Activated naive CD8-positive, alpha-beta T cell treated with anti-CD3 and anti-CD28 coated beads, Interleukin-2, amount 50 U/mL, for 24 hours (primary cell): ENCODE data around the gene FAM3A.
"Not testable (repeated sequence)": the region's sequence is repeated elsewhere in the genome, so short reads cannot be mapped to it uniquely, and the experiment has no call there.

ENCODE experiments used
- ATAC-seq: fragments of 150-1000 bp; cut with Tn5 transposase; one replicate; pipeline ENCODE4 v1.10.0; 2021
- DNase-seq: peaks from one replicate; pipeline ENCODE4 v3.0.0; 2021
- H3K27ac Mint-ChIP-seq: one replicate; pipeline ENCODE4 v1.8.0; 2021; ENCODE audit warnings: mild to moderate bottlenecking, mixed read lengths
- H3K27me3 Mint-ChIP-seq: one replicate; pipeline ENCODE4 v1.8.0; 2021; ENCODE audit warnings: mixed read lengths
- H3K36me3 Mint-ChIP-seq: one replicate; pipeline ENCODE4 v1.8.0; 2021; ENCODE audit warnings: low read depth, mixed read lengths
- H3K4me1 Mint-ChIP-seq: one replicate; pipeline ENCODE4 v1.8.0; 2021; ENCODE audit warnings: mixed read lengths
- H3K4me3 Mint-ChIP-seq: one replicate; pipeline ENCODE4 v1.8.0; 2021; ENCODE audit warnings: mild to moderate bottlenecking, moderate library complexity, mixed read lengths
- H3K9me3 Mint-ChIP-seq: one replicate; pipeline ENCODE4 v1.8.0; 2021; ENCODE audit warnings: mixed read lengths

The FAM3A gene

GRCh38 chrX:154515966-154516655 is at the start of gene FAM3A:
Gene FAM3A (minus strand): TSS chrX:154516232. CDS start chrX:154515772, 460 bp downstream.
- Mint-ChIP-seq H3K9me3 (no peaks in the 10 kb centered on the region), H3K27ac (peak within 1 kb of the TSS; percentile 85), H3K36me3 (peaks cover 10% of the 10 kb centered on the region), H3K4me3 (peak within 1 kb of the TSS; percentile 86), H3K4me1 (peaks cover 25% of the 10 kb centered on the region), H3K27me3 (no peaks in the 10 kb centered on the region)
- peak; percentile 91 for ATAC-seq
- DNase-seq, result peak; percentile 93

DNA sequence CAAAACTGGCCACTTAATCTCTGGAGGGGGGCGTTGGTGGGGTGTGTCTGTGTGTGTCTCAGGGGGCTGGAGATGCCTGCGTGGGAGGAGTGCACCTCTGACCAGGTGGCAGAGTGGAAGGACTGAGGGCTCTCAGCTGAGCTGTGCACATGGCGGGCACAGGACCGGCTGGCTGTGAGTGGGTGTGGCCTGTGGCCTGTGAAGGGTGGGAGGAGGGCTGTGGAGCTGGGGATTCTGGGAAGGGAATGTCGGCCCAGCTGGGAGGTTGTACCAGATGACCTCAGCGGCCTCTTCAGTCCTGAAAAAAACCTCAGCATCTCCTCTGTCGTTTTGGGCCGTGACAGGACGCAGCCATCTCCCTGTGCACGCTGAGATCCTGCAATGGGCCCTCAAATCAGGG is 46.3 kb upstream of the FAM3A start:
- H3K9me3 Mint-ChIP-seq, H3K4me3 Mint-ChIP-seq, DNase-seq, H3K36me3 Mint-ChIP-seq, ATAC-seq, H3K27ac Mint-ChIP-seq, H3K4me1 Mint-ChIP-seq, H3K27me3 Mint-ChIP-seq: not testable (repeated sequence)

DNA sequence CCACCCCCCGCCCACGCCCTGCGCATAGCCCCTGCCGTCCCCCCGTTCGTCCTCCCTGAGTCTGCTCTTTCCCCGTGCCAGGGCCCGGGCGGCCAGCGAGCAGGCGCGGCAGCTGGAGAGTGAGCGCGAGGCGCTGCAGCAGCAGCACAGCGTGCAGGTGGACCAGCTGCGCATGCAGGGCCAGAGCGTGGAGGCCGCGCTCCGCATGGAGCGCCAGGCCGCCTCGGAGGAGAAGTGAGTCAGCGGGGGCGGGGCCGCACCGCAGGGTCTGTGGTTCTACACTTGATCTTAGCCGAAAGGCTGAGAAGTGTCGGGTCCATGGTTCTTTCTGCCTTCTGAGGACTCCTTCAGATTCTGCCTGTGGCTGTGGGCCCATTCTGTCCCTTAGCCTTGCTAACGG is 44.3 kb upstream of the FAM3A start:
- H3K4me1 Mint-ChIP-seq, H3K9me3 Mint-ChIP-seq: not testable (repeated sequence)

GRCh38 chrX:154558896-154559295 is 42.9 kb upstream of the FAM3A start:
- not testable (repeated sequence) for H3K4me1 Mint-ChIP-seq, H3K4me3 Mint-ChIP-seq, DNase-seq, H3K36me3 Mint-ChIP-seq, ATAC-seq, H3K9me3 Mint-ChIP-seq, H3K27me3 Mint-ChIP-seq, H3K27ac Mint-ChIP-seq

More for the DNA sequence above, 44.3 kb upstream of the FAM3A start:
- not testable (repeated sequence) for H3K36me3 Mint-ChIP-seq, H3K27me3 Mint-ChIP-seq, ATAC-seq, H3K4me3 Mint-ChIP-seq, H3K27ac Mint-ChIP-seq, DNase-seq

GRCh38 chrX:154558060-154558690 is 42.1 kb upstream of the FAM3A start:
- not testable (repeated sequence) for H3K4me3 Mint-ChIP-seq, DNase-seq, H3K27me3 Mint-ChIP-seq, H3K36me3 Mint-ChIP-seq, H3K27ac Mint-ChIP-seq, H3K9me3 Mint-ChIP-seq, H3K4me1 Mint-ChIP-seq
- ATAC-seq, result peak; percentile 77

DNA sequence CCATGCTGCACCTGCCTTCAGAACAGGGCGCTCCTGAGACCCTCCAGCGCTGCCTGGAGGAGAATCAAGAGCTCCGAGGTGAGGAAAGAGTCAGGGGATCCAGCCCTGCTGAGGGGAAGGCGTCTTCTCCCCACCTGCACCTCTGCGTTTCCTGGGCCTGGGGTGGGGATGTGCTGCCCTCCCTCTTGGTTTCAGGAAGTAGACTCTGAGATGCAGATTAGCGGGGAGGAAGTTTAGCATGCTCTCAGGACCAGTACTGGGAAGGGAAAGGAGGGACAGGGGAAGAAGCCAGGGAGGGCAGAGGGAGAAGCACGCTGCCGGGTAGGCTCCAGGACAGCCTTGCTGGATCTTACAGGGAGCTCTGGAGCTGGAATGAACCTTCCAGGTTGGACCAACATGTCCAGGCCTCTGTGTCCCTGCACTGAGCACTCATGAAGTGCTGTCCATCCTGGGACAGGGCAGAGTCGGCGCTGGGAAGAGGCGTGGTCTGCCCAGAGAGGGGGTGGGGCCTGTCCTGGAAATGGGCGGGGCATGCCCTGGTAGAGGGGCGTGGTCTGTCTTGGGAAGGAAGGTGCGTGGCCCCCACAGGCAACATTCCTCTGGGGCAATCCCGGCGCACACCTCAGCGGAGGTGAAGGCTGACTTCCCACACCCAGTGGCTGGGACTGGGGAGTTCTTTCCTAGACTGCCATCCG is 36.2 kb upstream of the FAM3A start:
- not testable (repeated sequence) for DNase-seq, ATAC-seq, H3K9me3 Mint-ChIP-seq, H3K4me3 Mint-ChIP-seq, H3K27me3 Mint-ChIP-seq, H3K27ac Mint-ChIP-seq
- Mint-ChIP-seq H3K36me3 (peaks cover 15% of the 10 kb centered on the region), H3K4me1 (peaks cover 36% of the 10 kb centered on the region)

GRCh38 chrX:154549766-154550165 is 33.7 kb upstream of the FAM3A start:
- peak overlapping the region; percentile 78 for H3K27ac Mint-ChIP-seq
- H3K9me3 Mint-ChIP-seq, result no peaks in the 10 kb centered on the region
- H3K36me3 Mint-ChIP-seq, result peaks cover 23% of the 10 kb centered on the region
- ATAC-seq (no peak), DNase-seq (no peak)
- H3K27me3 Mint-ChIP-seq, result no peaks in the 10 kb centered on the region
- peak overlapping the region; percentile 58 for H3K4me3 Mint-ChIP-seq
- H3K4me1 Mint-ChIP-seq, result peaks cover 50% of the 10 kb centered on the region

- peak overlapping the region; percentile 93 for H3K4me3 Mint-ChIP-seq
- ATAC-seq (no peak), DNase-seq (no peak)
- peak overlapping the region; percentile 93 for H3K27ac Mint-ChIP-seq
- H3K9me3 Mint-ChIP-seq, result no peaks in the 10 kb centered on the region
- peaks cover 60% of the 10 kb centered on the region for H3K4me1 Mint-ChIP-seq
- no peaks in the 10 kb centered on the region for H3K27me3 Mint-ChIP-seq
- H3K36me3 Mint-ChIP-seq, result peaks cover 21% of the 10 kb centered on the region
Observed at GRCh38 chrX:154548028-154548316, 31.9 kb upstream of the FAM3A start.

DNA sequence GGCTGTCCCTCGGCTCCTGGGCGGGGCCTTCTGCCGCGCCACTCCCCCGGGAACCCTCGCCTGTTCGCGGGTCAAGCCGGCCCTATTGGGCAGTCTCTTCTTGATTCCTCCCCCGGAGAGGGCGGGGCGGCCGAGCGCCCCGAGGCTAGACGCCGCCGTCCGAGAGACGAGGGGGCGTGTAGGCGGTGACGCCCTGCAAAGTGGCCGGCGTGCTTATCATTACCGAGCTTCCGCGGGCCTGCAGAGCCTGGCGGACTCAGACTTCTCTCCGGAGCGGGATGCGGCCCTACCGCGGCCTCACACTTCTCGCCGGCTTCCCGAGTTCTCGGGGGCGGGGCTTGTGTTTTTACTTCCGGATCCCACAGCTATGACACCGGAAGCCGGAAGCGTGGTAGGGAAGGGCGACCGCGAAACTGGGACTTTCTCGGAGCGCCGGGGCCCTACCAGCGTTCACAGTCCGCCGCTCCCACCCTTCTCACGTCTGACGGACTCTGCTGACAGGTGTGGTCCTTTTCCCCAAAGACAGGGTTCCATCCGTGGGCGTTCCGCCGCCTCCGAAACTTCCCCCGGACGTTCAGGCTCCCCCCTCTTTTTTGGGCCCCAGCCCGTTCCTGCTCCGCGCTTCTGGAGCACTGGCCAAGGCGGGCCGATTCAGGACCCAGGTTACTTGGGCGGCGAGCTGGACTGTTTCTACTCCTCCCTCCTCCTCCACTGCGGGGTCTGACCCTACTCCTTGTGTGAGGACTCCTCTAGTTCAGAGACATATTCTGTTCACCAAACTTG is 31.4 kb upstream of the FAM3A start, which contains the start of gene IKBKG:
Gene IKBKG (plus strand): TSS at position 376 of the 783 bp plus-strand sequence. CDS start 4,383 bp downstream, outside the sequence.
- DNase-seq (peak; percentile 87), ATAC-seq (peak; percentile 81)
- peak within 1 kb of the TSS; percentile 93 for H3K4me3 Mint-ChIP-seq
- H3K27ac Mint-ChIP-seq, result peak within 1 kb of the TSS; percentile 93
- H3K27me3 Mint-ChIP-seq, result no peaks in the 10 kb centered on the region
- peaks cover 20% of the 10 kb centered on the region for H3K36me3 Mint-ChIP-seq
- peaks cover 65% of the 10 kb centered on the region for H3K4me1 Mint-ChIP-seq
- H3K9me3 Mint-ChIP-seq, result no peaks in the 10 kb centered on the region

- ATAC-seq (peak; percentile 27), DNase-seq (peak; percentile 77)
- Mint-ChIP-seq H3K27me3 (no peaks in the 10 kb centered on the region), H3K36me3 (peaks cover 20% of the 10 kb centered on the region), H3K4me1 (peaks cover 68% of the 10 kb centered on the region), H3K9me3 (no peaks in the 10 kb centered on the region), H3K4me3 (peak within 1 kb of the TSS; percentile 93), H3K27ac (peak within 1 kb of the TSS; percentile 93)
Observed at GRCh38 chrX:154546354-154547244, 30.6 kb upstream of the FAM3A start, which contains the start of gene G6PD. Gene G6PD (minus strand): TSS chrX:154546846. CDS start chrX:154546155, 691 bp downstream.

DNA sequence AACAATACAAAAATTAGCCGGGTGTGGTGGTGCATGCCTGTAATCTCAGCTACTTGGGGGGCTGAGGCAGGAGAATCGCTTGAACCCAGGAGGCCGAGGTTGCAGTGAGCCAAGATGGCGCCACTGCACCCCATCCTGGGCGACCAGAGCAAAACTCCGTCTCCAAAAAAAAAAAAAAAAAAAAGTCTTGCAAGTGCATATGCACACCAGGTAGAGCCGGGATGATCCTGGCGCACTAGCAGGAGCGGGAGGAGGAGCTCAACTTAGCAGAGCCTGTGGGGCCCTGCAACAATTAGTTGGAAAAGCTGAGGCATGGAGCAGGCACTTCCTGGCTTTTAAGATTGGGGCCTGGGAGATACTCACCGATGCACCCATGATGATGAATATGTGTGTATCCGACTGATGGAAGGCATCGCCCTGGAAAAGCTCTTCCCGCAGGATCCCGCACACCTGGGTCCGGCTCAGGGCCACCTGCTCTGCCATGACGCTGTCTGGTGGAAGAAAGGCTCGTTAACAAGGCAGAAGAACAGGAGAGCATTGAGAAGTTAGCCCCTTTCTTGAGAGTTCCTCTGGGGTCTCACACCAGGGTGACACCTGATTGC is 29.7 kb upstream of the FAM3A start:
- H3K9me3 Mint-ChIP-seq, result no peaks in the 10 kb centered on the region
- no peaks in the 10 kb centered on the region for H3K27me3 Mint-ChIP-seq
- no peak for DNase-seq
- ATAC-seq, result no peak
- H3K27ac Mint-ChIP-seq, result peak overlapping the region; percentile 34
- peaks cover 22% of the 10 kb centered on the region for H3K36me3 Mint-ChIP-seq
- peak overlapping the region; percentile 79 for H3K4me3 Mint-ChIP-seq
- peaks cover 71% of the 10 kb centered on the region for H3K4me1 Mint-ChIP-seq

DNA sequence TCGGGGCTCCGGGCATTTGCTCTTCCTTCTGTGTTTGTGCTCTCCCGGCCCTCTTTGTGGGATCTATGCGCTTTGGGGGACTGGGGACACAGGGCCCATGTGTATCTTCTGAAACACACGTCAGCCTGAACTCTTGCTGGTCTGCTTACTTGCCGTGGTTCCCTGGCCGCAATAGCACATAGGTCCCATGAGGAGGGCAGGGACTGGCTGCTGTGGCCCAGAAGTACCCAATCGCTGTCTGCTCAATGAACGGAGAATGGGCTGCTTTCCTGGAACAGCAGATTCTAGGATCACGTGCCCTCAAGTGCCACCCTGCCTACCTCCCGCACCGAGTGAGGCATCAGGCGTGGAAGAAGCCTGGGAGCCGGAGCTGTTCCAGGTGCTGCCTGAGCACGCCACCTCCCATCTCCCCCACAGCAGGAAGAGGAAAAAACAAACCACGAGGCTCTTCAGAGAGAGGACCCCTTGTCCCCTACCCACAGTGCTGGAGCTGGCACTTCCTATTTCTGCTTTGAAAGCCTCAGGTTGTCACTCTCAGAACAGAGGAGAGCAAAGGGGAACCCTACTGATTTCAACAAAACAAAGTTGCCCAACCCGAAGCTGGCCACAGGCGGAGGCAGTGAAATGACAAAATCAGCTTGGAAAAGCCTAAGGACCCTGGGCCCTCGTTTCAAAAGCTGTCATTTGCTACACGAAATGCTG is 26.8 kb upstream of the FAM3A start:
- Mint-ChIP-seq H3K27ac (peak overlapping the region; percentile 96), H3K9me3 (no peaks in the 10 kb centered on the region), H3K36me3 (peaks cover 18% of the 10 kb centered on the region), H3K27me3 (no peaks in the 10 kb centered on the region), H3K4me1 (peaks cover 56% of the 10 kb centered on the region), H3K4me3 (peak overlapping the region; percentile 84)
- DNase-seq (peak; percentile 50), ATAC-seq (peak; percentile 27)
